ENCODE results near the gene PAX9.

Gene PAX9

DNA sequence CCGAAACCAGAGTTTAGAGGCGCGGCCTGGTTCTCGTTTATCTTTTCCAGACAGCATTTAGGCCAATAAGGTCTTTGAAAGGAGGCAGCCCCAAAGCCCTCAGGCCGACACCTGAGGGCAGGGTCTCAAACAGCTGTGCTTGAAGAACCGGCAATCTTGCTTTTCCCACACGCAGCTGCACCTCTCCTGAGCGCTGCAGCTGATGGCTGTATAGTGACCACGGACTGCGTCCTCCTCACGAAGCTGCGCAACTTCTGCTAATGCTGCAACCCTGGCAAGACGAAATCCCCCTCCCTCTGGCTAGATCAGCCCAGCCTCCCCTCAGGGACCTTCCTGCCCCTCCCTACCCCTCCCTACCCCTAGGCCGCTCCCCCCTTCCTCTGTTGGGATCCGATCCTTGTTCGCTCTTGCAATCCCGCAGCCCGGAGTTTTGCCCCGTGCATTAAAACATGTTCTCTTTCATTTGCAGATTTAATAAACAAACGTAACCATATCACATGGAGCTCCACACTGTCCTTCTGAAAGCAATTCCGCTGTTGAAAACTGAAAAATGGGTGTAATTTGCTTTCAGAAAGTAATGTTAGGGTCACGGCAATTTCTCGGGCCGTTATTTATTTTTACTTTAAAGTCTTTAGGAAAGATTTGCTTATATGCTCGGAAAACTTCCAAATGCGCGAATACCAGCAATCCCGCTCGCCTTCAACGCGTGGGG, 4.8 kb upstream of the PAX9 start:
- DNase-seq = no peak

DNA sequence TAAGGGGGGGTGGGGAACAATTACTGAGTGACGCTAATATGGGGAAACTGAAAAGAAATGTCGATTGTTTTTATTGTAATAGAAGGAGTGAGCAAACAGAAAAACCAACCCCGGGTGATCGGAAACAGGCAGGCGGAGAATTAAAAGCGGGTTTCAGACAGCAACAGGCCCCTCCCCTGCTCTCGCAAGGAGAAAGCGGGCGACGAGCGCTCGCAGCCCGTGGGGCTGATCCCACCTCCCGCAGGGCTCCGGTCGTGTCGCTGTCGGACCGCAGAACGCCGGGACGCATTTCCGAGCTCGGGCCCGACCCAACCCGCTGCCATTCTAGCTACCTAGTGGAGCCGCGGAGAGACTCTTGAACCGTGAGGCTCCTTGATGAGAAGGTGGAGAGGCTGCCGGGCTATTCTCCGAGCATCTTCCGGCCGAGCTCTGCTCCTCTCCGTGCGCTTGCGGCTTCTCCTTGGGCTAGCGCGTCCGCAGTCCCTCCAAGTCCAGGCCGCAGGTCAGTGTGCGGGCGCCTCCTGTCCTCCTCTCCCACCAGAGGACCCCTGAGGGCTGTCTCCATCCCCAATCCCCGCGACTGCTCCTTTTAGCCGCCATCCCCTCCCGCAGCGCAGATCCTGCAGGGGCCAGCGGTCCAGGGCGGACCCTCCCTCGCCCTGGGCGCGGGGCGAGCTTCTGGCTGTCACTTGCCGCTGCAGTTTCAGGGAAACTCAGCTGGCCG, 4.1 kb upstream of the PAX9 start:
- no peak for DNase-seq

DNA sequence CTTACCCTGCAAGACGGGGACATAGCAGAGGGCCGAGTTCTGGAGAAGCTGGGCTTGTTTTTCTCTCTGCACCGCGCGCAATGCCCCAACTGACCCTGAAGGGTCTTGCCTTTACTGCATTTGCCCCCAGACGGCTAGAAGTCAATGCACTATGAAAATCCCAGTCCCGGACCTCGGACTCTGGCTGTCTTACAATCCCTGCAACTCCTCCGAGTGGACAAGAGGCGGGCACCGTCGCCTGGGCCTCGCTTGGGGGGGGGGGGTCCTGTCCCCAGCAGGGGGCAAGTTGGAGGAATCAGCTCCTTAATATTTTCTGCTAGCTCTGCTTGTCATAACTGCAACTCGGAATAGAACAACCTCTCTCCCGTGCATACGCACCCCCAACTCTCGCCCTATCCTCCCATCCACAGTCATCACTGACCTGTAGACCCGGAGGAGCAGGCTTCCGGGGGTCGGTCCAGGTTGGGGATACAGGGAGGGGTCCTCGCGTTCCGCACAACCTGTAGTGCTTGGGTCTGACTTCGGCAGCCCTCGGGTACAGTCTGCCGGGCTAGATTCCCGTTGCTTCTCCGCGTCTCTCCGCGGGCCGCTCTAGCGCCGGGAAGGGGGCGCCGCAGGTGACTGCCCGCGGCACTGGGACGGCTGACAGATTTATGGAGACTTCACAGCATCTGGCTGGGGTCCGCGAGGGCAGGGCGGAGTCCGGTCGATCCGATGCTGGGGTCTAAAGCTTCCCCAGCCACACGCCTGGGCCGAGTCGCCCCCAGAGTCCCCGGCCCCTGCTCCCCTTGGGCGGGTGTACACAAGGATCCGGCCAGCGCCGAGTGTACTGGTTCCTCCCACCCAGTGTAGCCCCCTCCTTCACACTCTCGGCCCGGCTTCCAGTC, 3.3 kb upstream of the PAX9 start:
- DNase-seq = no peak

DNA sequence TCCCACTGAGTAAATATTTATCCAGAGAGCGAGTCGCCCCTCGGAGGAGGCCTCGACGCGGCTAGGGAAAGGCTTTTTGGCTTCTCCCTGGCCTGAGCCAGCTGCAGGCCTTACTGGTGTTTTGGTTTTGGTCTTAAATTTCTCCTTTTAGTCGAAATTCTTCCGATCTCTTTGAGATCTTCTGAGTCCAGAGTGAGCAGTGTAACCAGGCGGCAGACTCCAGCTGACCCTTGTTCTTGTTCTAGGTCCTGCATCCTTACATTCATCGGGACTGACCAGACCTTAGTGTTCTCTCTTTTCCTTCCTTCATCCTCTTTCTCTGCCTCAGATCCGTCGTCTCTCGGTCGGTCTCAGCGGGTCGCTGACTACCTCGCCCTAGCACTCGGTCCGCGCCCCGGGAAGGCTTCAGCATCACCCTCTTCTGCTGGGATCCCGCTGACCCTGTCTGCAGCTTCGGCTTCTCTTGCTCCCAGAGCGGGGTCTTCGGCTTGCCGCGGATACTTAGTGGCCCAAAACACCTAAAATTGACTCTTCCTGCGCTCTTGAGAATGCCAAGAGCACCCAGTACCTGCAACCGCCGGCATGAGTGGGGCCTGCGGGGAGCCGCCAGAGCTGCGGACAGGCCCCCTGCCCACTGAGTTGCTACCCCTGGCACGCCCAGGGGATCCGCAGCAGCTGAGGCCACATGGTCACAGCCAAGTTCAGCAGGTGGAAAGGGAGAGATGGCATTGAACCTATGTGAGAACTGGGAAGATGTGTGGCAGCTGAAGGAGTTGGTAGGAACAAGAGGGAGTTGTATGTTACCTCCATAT, 2.4 kb upstream of the PAX9 start:
- no peak for DNase-seq

DNA sequence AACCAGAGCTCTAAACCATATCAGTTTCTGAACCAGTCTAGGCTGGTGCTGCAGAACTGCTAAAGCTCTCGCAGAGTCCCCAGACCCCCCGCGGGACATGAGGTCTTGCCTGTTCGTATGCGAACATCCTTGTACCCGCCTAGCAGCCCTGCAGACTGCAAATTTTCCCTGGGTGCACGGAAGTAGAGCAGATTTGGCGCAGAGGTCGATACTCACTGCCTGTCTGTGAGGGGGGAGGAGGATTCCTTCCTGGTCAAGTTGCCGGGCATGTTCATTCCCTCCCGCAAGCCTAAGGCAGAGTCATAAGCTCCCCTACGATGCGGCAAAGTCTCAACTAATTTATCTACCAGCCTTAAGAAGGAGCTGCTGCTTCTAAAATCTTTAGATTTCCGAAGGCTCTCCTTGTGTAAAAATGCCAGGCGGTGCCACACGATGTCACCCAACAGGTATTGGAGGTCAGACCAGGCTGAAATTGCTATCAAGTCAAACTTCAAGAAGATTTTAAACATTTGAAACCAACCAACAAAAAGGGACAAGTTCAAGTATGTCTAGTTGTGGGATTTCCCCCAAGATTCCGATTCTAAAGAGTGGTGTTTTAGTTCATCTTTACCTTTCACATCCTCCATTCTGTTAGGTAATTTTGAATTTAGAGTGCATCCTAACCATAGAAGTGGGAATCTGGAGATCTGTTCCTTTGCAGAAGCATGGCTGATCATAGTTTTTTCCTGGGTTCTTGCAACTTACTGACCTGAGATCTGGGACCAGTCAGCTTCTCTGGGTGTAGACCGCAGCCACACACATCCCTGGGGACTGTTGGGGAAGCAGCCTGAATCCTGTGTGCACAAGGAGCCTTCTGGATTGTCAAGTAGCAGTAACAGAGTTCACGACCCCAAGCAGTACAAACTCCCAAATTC, 1.6 kb upstream of the PAX9 start:
- no peak for DNase-seq

DNA sequence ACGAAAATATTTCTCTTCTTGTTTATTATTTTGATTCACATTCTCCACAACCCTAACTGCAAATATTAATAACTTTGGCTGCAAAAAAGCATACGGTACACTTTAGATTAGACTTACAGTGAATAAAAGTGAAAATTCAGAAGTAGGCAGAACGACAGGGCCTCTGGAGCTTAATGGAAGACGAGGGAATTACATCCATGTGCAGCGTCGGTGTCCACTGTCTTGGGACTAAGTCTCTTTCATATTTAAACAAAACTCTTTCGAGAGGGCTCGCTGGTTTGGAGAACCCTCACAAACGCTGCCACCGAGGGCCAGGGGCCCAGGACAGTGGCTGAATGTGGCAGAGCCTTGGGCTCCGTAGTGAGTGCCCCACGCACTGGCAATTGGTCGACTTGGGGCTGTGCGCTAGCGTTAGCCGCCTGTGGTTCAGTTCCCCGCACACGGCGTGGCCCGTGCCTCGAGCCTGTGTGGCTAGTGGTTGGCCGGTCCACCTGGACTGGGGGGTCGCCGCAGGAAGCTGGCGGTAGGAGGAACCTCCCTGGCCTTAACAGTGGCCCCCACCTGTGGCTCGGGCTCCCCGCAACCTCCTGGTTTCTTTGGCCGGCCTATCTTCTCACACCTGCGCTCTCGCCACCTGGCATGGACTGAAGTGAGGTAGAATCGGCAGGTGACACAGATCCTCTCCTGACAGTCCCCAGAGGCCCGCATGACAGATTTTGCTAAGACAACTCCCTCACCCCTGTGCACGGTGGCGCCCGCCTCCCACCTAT, 739 bp upstream of the PAX9 start:
- no peak for DNase-seq

DNA sequence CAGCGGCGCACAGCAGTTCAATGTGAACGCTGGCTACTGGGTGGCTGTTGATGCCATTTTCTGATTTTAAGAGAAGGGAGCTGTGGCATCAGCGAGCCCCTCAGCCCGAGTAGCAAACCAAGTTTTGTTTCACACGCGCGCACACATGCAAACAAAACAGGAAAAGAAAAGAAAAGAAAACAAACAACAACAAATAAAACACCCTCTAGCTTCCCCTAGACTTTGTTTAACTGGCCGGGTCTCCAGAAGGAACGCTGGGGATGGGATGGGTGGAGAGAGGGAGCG, 540 bp downstream of the PAX9 start:
- no peak for DNase-seq

DNA sequence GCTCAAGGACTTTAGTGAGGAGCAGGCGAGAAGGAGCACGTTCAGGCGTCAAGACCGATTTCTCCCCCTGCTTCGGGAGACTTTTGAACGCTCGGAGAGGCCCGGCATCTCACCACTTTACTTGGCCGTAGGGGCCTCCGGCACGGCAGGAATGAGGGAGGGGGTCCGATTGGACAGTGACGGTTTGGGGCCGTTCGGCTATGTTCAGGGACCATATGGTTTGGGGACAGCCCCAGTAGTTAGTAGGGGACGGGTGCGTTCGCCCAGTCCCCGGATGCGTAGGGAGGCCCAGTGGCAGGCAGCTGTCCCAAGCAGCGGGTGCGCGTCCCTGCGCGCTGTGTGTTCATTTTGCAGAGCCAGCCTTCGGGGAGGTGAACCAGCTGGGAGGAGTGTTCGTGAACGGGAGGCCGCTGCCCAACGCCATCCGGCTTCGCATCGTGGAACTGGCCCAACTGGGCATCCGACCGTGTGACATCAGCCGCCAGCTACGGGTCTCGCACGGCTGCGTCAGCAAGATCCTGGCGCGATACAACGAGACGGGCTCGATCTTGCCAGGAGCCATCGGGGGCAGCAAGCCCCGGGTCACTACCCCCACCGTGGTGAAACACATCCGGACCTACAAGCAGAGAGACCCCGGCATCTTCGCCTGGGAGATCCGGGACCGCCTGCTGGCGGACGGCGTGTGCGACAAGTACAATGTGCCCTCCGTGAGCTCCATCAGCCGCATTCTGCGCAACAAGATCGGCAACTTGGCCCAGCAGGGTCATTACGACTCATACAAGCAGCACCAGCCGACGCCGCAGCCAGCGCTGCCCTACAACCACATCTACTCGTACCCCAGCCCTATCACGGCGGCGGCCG, 1.1 kb downstream of the PAX9 start:
- DNase-seq = no peak

DNA sequence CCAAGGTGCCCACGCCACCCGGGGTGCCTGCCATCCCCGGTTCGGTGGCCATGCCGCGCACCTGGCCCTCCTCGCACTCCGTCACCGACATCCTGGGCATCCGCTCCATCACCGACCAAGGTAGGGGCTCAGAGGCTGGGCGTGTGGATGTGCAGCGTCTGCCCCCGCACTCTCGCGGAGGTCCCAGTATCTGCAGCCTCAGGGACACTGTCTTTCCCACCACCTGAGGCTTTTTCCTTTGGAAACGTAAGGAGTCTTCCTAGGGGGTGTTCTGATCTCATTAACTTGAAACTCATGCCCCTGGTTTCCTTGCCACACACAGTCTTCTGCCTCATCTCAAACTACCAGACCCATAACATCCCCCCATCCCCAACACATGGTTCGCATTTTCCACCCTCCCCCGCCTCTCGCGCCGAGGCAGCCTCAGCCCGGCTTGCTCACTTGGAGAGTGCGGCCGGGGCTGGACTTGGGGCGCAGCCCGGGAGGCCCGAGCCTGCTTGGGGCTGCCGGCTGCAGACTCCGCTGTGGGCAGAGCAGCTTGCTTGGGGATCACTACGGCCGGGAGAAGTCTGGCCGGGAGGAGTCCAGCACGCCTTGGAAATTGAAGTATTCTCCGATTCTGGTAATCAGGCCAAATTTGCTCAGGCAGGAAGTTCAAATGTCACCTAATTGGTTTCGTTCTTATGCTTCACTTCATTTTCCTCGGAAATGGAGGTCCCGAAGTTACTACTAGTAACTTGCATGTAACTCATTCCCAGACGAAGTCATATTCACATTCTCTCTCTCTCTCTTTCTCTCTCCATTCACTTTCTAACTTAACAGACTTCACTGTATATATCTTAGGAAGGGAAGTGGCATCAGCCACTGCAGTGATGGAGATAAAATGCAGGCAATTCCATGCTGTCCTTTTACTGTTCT, 2.0 kb downstream of the PAX9 start:
- no peak for DNase-seq

DNA sequence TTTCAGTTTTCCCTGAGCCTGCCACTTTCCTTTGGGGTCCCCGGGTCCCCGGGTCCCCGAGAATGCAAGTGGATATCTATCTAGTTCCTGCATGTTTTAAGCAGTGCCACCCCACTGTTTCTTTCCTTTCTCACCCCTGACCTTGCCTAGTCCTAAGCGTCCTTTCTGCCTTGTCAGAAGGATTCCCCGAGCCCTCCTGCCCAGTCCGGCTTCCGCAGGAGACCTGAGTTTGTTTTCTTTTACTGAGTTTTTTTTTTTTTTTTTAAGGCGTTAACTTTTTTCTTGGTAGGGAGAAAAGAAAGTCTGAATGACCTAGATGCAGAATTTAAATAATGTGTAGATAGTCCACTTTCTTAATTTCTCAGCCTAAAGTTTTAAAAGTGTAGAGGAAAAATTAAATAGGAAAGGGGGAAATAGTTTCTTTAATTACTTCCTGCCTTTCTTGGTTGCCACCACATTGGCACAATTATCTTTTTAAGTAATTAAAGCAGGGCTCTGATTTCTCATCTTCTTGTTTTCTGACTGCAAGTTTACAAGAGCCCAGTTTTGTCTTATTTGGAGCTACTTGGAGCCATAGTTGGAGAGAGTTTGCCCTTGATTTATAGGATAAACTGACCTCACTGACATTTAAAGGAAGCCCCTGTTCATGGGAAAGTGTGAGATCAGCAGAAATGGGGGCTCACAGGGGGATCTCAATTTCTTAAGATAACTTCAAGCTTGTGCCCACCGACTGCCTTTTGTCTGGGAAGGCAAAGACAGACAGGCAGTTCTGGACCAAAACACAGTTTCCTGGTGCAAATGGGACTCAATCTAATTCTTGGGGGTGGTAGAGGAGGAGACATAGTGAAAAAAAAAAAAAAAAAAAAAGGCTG, 2.9 kb downstream of the PAX9 start:
- DNase-seq = no peak

DNA sequence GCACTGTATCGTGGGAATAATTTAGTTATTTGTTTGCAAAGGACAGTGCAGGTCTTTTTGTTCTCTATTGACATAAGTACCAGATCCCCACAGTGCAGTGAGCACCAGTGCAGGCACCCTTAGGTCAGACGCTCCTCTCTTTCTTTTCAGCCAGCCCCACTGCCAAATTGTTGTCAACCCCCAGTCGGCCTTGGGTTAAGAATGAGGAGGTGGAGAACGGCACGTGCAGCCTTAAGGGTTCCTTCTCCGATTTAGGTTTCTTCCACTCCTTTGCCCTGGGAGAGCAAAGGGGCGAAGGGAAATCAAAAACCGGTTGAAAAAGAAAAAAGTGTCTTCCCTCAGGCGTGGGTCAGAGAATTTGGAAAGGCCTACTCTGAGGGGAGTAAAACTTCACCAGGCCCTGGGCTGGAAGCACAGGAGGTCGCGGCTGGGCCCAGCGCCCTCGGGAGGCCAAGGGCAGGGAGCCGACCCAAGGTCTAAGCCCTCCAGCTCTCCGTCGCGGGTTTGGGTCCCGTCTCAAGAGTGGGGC, 4.3 kb downstream of the PAX9 start:
- DNase-seq = no peak

DNA sequence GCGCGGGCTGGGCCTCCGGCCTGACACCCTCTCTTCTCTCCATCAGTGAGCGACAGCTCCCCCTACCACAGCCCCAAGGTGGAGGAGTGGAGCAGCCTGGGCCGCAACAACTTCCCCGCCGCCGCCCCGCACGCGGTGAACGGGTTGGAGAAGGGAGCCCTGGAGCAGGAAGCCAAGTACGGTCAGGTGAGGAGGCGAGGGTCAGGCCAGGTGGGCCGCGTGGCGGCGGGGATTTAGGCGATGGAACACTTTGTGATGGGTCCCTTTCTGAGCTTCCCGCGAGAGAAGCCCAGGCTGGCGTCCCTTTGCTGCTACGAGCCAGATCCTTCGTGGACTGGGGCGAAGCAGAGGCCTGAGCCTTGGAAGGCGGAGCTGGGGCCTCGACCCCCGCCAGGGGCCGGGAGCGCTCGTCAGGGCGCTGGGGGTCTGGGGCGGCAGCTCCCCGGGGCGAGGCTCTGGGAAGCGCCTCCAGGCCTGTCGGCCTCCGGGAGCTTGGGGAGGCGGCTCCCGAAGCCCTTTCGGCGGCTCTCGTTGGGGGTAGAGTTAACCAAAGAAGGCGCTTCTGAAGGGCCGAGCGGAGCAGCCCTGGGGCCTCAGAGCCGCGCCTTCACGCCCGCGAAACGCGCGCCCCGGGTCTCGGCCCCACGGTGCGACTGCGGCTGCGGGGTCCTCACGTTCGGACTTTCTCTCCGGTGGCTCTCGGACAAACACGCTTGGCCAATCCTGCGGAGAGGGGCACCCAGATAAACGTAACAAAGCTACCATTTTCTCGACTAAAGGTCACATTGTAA, 5.0 kb downstream of the PAX9 start:
- DNase-seq = no peak

DNA sequence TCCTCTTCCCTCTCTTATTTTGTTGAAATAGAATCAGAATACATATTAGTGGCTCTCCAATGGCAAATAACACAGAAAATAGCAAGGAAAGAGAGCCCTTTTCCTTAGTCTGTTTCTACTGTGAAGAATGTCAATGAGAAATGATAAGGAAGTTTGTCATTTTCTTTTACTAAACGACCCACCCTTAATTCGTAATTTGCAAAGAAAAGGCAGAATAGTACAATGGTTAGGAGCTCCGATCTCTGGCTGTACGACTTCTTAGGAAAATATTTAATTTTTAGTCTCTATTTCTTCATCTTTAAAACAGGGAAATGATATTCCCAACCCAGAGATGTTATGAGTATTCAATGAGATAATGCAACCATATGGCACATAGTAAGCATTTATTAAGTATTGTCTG, 6.0 kb downstream of the PAX9 start:
- DNase-seq = no peak

DNA sequence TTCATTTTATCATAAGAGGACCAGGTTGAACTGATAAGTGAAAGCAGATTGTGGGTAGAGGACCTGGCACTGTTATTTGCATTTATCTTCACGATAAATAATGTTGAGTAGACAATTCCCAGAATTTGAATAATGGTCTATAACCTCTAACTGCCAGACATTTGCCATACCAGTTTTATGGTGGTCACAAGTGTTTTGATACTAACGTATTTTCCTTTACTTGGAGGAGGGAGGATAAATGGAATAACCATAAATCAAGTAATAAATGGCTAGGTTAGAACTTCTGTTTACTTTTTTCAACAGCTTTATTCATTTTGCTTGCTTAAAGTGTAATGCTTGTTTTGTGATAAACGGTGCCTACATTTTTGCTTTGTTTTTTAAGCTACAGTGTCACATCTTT, 9.5 kb downstream of the PAX9 start:
- no peak for DNase-seq

DNA sequence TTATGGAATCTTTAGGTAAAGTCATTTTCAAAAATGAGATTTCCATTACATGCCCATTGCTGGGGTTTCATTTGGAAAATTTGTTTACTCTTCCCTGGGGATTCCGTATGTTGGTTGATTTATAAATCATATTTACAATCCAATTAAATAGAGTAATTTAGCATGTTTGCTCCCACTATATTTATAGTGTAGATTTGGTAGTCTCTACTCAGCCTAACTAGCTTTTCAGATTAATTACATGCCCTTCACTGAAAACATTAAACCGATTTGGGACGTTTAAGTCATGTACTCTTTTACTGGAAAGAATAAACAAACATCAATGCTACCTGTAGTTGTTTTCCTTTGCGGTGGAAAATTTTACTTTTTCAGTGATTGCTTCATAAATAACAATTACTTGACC, 10.4 kb downstream of the PAX9 start:
- DNase-seq = no peak

DNA sequence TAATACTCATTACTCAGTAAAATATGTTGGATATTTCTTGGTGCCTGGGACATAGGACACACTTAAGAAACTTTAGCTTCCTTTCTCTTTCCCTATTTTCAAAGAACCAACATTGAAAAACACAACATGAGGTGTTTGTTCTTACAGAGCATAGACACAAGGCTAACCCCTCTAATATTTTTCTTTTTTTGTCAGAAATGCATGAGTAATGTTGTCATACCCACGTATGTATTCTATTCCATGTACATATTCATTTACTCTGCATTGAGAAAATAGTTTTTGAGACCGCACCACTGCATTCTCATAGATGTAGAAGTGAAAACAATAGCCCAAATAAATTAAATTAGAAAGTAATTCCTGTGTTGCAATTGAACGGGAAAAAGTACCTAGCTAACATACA, 13.0 kb downstream of the PAX9 start:
- DNase-seq = no peak

DNA sequence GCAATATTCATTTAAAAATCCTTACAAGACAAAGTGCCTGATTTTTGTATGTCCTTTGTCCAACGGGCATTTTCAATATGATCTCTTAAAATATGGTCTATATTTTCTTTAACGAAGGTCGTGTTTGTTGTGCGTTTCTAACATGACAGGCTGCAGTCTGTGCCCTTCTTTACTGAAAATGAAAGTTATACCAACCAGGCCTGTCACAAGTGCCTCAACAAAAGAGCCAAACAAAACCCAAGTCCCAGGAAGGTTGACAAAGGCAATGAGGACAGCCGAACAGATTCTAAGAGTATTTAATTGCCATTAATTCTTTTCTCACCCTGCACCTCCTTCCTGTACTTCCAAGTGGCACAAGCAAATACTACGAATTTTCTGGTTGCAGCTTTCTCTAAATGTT, 13.9 kb downstream of the PAX9 start:
- no peak for DNase-seq

Data from midbrain (tissue), 1 donor.